ENCODE data around the gene CTNNBL1. TPM values are rescaled to one million over a fixed set of nuclear protein-coding genes. Genes with fewer than 3 reads are reported as not detected.

CTNNBL1 gene
- total RNA-seq, 2 experiments from 2014 or later = 67.3 to 74.9 TPM

GRCh38 chr20:37649676-37650370, 44.0 kb upstream of the CTNNBL1 start:
- Mint-ChIP-seq H3K9me3 (no peaks in the 10 kb centered on the region), H3K4me1 (ENCODE audit: low read depth) (no peaks in the 10 kb centered on the region), H3K36me3 (ENCODE audit: low read depth) (no peaks in the 10 kb centered on the region), H3K27ac (no peak overlapping the region), H3K27me3 (peaks cover 19% of the 10 kb centered on the region), H3K4me3 (no peak overlapping the region)
- no peak for ATAC-seq
- intact Hi-C loops (cut with micrococcal nuclease) = no loop called here
- TF ChIP-seq CTCF (IDR thresholded peaks at IDR 0.05) = no peak
- ChIA-PET POLR2A (interaction anchor here (1.5 kb wide), 1 partner anchor 9 kb away, joined by 4 read pairs; no protein-coding TSS in a partner anchor), CTCF (no interaction called here)
- DNase-seq = no peak

GRCh38 chr20:37650661-37651060, 43.2 kb upstream of the CTNNBL1 start:
- ChIA-PET POLR2A (interaction anchor here (1.5 kb wide), 1 partner anchor 10 kb away, joined by 4 read pairs; no protein-coding TSS in a partner anchor), CTCF (interaction anchor here (0.9 kb wide), 1 partner anchor 336 kb away, joined by 3 read pairs; no protein-coding TSS in a partner anchor)
- peaks cover 19% of the 10 kb centered on the region for H3K27me3 Mint-ChIP-seq
- DNase-seq (no peak), ATAC-seq (no peak)
- no peaks in the 10 kb centered on the region for H3K36me3 Mint-ChIP-seq (ENCODE audit: low read depth)
- intact Hi-C loops (cut with micrococcal nuclease) = no loop called here
- H3K4me3 Mint-ChIP-seq = no peak overlapping the region
- no peaks in the 10 kb centered on the region for H3K4me1 Mint-ChIP-seq (ENCODE audit: low read depth)
- H3K9me3 Mint-ChIP-seq = no peaks in the 10 kb centered on the region
- no peak overlapping the region for H3K27ac Mint-ChIP-seq
- TF ChIP-seq CTCF (IDR thresholded peaks at IDR 0.05) = no peak

GRCh38 chr20:37651932-37652331, 41.9 kb upstream of the CTNNBL1 start:
- Mint-ChIP-seq H3K27me3 (peaks cover 19% of the 10 kb centered on the region), H3K27ac (no peak overlapping the region), H3K4me1 (ENCODE audit: low read depth) (no peaks in the 10 kb centered on the region), H3K36me3 (ENCODE audit: low read depth) (no peaks in the 10 kb centered on the region), H3K4me3 (no peak overlapping the region), H3K9me3 (no peaks in the 10 kb centered on the region)
- intact Hi-C loops (cut with micrococcal nuclease) = no loop called here
- CTCF ChIA-PET = no interaction called here
- ATAC-seq (peak; percentile 77), DNase-seq (peak; percentile 46)
- TF ChIP-seq CTCF (IDR thresholded peaks at IDR 0.05) = peak; percentile 64
- POLR2A ChIA-PET = no interaction called here

GRCh38 chr20:37656945-37657344, 36.9 kb upstream of the CTNNBL1 start:
- no peak overlapping the region for H3K27ac Mint-ChIP-seq
- H3K9me3 Mint-ChIP-seq = no peaks in the 10 kb centered on the region
- DNase-seq (no peak), ATAC-seq (no peak)
- intact Hi-C loops (cut with micrococcal nuclease) = no loop called here
- no peaks in the 10 kb centered on the region for H3K4me1 Mint-ChIP-seq (ENCODE audit: low read depth)
- ChIA-PET CTCF (no interaction called here), POLR2A (no interaction called here)
- no peak for TF ChIP-seq CTCF (IDR thresholded peaks at IDR 0.05)
- peaks cover 11% of the 10 kb centered on the region for H3K27me3 Mint-ChIP-seq
- H3K36me3 Mint-ChIP-seq (ENCODE audit: low read depth) = no peaks in the 10 kb centered on the region
- no peak overlapping the region for H3K4me3 Mint-ChIP-seq

GRCh38 chr20:37657924-37658804, 35.7 kb upstream of the CTNNBL1 start:
- H3K4me3 Mint-ChIP-seq = no peak overlapping the region
- no peaks in the 10 kb centered on the region for H3K9me3 Mint-ChIP-seq
- DNase-seq (no peak), ATAC-seq (no peak)
- intact Hi-C loops (cut with micrococcal nuclease) = no loop called here
- no peaks in the 10 kb centered on the region for H3K36me3 Mint-ChIP-seq (ENCODE audit: low read depth)
- peaks cover 6% of the 10 kb centered on the region for H3K27me3 Mint-ChIP-seq
- no peaks in the 10 kb centered on the region for H3K4me1 Mint-ChIP-seq (ENCODE audit: low read depth)
- no peak for TF ChIP-seq CTCF (IDR thresholded peaks at IDR 0.05)
- ChIA-PET CTCF (no interaction called here), POLR2A (interaction anchor here (0.6 kb wide), 1 partner anchor 615 kb away, joined by 3 read pairs; no protein-coding TSS in a partner anchor)
- no peak overlapping the region for H3K27ac Mint-ChIP-seq
